Heart left ventricle (tissue), 16 donors: ENCODE data around the gene C11orf91. TPM values are rescaled to one million over a fixed set of nuclear protein-coding genes. Genes with fewer than 3 reads are reported as not detected.

Source experiments
- ATAC-seq, 4 donors: fragments of 200-7000 bp; cut with Tn5 transposase; one replicate each; pipeline ENCODE4 v1.9.1; 2020 to 2022; ENCODE audit warnings: moderate library complexity in 4 of 4, mild to moderate bottlenecking in 3 of 4, moderate number of reproducible peaks in 1 of 4
- DNase-seq, 5 donors: peaks; one replicate each; pipeline ENCODE4 v3.0.0-alpha.2; 2020
- H3K27ac ChIP-seq, 12 donors: fragments of 200-600 bp; sonication (generic) in 4 of 12; one replicate each; pipeline versions ENCODE4 v1.5.0 to v1.8.0; 2016 to 2022; ENCODE audit warnings: mild to moderate bottlenecking in 2 of 12
- H3K27me3 ChIP-seq, 9 donors: fragments of 200-600 bp; sonication (generic) in 2 of 9; one replicate each; pipeline versions ENCODE4 v1.5.1 to v1.8.0; 2016 to 2022; ENCODE audit warnings: mild to moderate bottlenecking in 3 of 9
- H3K36me3 ChIP-seq, 9 donors: fragments of 200-600 bp; sonication (generic) in 2 of 9; one replicate each; pipeline versions ENCODE4 v1.5.0 to v1.8.0; 2018 to 2022; ENCODE audit warnings: mild to moderate bottlenecking in 2 of 9
- H3K4me1 ChIP-seq, 12 donors: fragments of 200-600 bp; sonication (generic) in 4 of 12; one replicate each; pipeline versions ENCODE4 v1.5.0 to v1.8.0; 2016 to 2022; ENCODE audit warnings: mild to moderate bottlenecking in 3 of 12
- H3K4me3 ChIP-seq, 12 donors: fragments of 200-600 bp; sonication (generic) in 4 of 12; one replicate each; pipeline versions ENCODE4 v1.5.0 to v1.8.0; 2017 to 2022; ENCODE audit warnings: mild to moderate bottlenecking in 9 of 12, moderate library complexity in 4 of 12
- H3K9me3 ChIP-seq, 12 donors: fragments of 200-600 bp; sonication (generic) in 4 of 12; one replicate each; pipeline versions ENCODE4 v1.5.0 to v1.8.0; 2016 to 2022; ENCODE audit warnings: mild to moderate bottlenecking in 1 of 12
- POLR2A ChIP-seq, 2 donors: fragments of 450-650 bp; IDR thresholded peaks; one replicate each; pipeline ENCODE4 v1.6.1; 2017; ENCODE audit warnings: antibody characterized with exemption in 2 of 2, mild to moderate bottlenecking in 2 of 2, moderate library complexity in 2 of 2
- WGBS, 4 donors: extraction: QIAGEN DNeasy Blood & Tissue Kit in 2 of 4; methylation state at CpG; one replicate each; pipeline versions ENCODE4 v1.1.5 to v1.1.7; 2013 to 2018; 5-methylcytosine and 5-hydroxymethylcytosine counted together
- intact Hi-C, 10 donors: fragments of 100-400 bp; cut with DNase I; formaldehyde crosslinking; loops; one replicate each; pipeline versions ENCODE4 v1.11.1 to v1.14.2; 2022
- polyA plus RNA-seq, 2 donors: library from polyadenylated mRNA; stranded (reverse); fragments of 200-250 nt; gene quantifications; one replicate each; pipeline ENCODE4 v1.2.3, GENCODE V29; 2013
- total RNA-seq, 9 donors: library from RNA; depleted of rRNA in 2 of 9; stranded (reverse); fragments of >200 nt in 2 of 9; fragmentation: NEBNext Ultra II Directional in 3 of 9; extraction: Animal tissue kit (Norgen Biotek cat#: 25700) in 3 of 9; gene quantifications; one replicate each; pipeline versions ENCODE4 v1.1.0 to v1.2.4, GENCODE V29; 2016 to 2023
- TF ChIP-seq, protein P1 (sequence below), 12 donors: fragments of 200-600 bp; sonication (generic) in 4 of 12; IDR thresholded peaks; one replicate each; pipeline versions ENCODE4 v1.5.0 to v1.8.0; 2018 to 2022; ENCODE audit warnings: antibody characterized with exemption in 12 of 12, mild to moderate bottlenecking in 5 of 12
- donor health status: ischemic (EF 13 %, LVEDD 7.1; RV severe dilation, severe dysfunction).
- donor health status: healthy with polysubstance abuse.
- donor health status: DM: no; HTN: yes; CAD: no.
- donor health status: DM: no; HTN: no; CAD: no.
- donor health status: ischemic (EF 25% LVEDD 6.9; RV normal size, moderate dysfunction).
- donor health status: ischemic (EF 25% LVEDD 5.7; RV mildly dilated, moderate dysfunction).
- donor health status: healthy.
- donor health status: DM: yes; HTN: yes; CAD: no.
- donor health status: ischemic (EF 35%, LVEDD 5.7; RV mildly dilated, moderate dysfunction).
- donor health status: nonischemic (EF 11% LVEDD 7.7; RV severe dilation, severe dysfunction).
- donor health status: DM: yes; HTN: yes; CAD: no.
- donor health status: PGD.
- donor health status: ischemic (EF 29% LVEDD 5.4; RV normal size, mild dysfunction).
- donor health status: nonischemic (EF 23%, LVEDD 6.1; RV moderate dilation, normal function).

C11orf91 gene
- total and polyA plus RNA-seq, 11 donors: 0.56 to 1.00 (median 0.70) TPM; not detected in 7

DNA sequence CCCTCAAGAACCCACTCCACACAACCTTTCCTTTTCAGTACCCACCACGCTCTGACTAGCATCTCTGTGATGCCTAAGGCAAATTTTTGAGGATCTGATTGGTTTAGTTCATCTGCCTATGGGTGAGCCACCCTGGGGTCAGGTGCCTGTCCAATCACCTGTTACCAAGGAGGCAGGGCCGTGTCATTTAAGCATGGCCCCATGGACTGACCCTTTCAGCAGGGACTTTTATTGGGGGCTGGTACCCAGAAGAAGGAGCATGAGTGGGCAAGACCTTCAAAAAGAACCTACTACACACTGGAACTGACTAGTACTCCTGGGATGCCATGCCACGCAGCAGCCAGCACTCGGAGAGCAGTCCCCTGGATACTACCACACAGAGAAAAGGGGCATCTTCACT lies 28.4 kb downstream of the C11orf91 start:
- intact Hi-C loops: loop anchor here in 1 of 10 donors (5.0 kb wide), 1 partner anchor 305 kb away; no protein-coding TSS in a partner anchor
- no peak for ATAC-seq
- Histone ChIP-seq H3K27me3 (no peaks in the 10 kb centered on the region), H3K4me1 (no peaks in the 10 kb centered on the region), H3K9me3 (peaks cover 0 to 7% (median 0%) of the 10 kb centered on the region in 12 donors), H3K27ac (no peak overlapping the region), H3K36me3 (no peaks in the 10 kb centered on the region), H3K4me3 (no peak overlapping the region)
- no peak for DNase-seq
- WGBS, 4 donors: 88 to 96% (median 94%) methylated on average over 4 of the region's 4 CpGs
- no peak for TF ChIP-seq POLR2A (IDR thresholded peaks at IDR 0.05)
- TF ChIP-seq, protein P1, sequence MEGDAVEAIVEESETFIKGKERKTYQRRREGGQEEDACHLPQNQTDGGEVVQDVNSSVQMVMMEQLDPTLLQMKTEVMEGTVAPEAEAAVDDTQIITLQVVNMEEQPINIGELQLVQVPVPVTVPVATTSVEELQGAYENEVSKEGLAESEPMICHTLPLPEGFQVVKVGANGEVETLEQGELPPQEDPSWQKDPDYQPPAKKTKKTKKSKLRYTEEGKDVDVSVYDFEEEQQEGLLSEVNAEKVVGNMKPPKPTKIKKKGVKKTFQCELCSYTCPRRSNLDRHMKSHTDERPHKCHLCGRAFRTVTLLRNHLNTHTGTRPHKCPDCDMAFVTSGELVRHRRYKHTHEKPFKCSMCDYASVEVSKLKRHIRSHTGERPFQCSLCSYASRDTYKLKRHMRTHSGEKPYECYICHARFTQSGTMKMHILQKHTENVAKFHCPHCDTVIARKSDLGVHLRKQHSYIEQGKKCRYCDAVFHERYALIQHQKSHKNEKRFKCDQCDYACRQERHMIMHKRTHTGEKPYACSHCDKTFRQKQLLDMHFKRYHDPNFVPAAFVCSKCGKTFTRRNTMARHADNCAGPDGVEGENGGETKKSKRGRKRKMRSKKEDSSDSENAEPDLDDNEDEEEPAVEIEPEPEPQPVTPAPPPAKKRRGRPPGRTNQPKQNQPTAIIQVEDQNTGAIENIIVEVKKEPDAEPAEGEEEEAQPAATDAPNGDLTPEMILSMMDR (IDR thresholded peaks at IDR 0.05): no peak

DNA sequence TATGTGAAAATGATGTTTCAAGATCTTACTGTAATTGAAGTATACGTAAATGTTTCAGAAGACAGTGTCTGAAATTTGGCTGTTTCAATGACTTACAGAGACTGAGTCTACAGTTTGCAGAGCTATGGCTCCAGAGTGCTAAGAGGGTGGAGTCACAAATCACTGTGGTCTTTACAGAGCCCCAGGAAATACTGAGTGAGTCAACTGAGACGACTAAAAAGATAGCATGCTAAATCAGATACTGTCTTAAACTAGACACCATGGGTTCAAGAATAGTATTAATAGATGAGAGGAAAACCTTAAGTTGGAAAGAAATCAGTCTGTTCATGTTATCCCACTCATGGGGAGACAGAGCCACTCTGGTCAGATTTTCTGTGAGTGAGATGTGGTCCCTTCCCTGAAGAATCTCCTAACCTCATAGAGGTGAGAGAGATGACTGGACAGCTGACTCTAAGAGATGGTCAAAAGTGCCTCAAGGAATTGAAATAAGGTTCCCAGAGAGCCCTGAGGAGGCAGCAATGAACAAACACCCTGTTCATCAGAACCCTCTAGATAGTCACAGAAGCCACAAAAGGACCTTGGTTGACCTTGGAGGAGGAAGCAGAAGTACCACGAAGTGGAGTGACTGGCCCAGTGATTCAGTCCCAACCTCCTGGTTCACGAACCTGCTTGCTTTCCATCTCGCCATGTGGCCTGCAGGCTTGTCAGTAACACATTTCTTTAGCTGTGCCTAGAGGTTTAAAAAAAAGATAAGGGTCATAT lies 30.2 kb downstream of the C11orf91 start:
- Histone ChIP-seq H3K4me1 (no peaks in the 10 kb centered on the region), H3K4me3 (no peak overlapping the region), H3K27me3 (no peaks in the 10 kb centered on the region), H3K9me3 (no peaks in the 10 kb centered on the region), H3K36me3 (no peaks in the 10 kb centered on the region), H3K27ac (no peak overlapping the region)
- WGBS, 4 donors: 67 to 79% (median 76%) methylated on average over 5 of the region's 5 CpGs
- intact Hi-C loops: loop anchor here in 1 of 10 donors (5.0 kb wide), 1 partner anchor 303 kb away; no protein-coding TSS in a partner anchor
- TF ChIP-seq, protein P1 (IDR thresholded peaks at IDR 0.05): no peak
- no peak for ATAC-seq
- no peak for DNase-seq

DNA sequence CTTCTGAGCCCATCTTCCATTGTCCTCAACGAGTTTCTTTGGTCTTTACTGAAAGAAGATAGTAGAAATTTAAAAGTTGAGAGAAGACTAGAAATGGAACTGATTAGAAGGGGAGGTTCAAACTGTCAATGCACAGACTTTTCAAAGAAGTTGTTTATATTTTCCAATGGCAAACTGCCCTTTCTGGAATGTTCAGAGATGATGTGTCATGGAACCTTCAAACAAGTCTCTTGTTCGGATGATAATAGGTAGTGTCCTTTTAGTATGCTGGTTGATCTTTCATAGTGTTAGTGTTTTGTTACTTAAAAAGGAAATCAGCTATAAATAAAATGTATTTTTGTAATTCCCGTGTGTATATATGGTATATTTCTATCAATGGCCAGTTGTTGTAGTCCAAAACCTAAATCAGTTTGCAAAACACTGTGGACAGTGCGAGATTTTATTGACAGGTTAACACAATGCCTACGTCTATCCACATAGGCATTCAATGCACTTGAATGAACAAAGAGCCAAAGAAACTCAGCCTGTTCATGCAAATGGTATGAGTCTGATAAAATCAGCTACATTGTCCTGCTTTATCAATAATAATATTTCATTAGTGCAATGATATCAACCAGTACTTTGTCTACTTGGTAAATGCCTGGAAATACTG lies 30.9 kb downstream of the C11orf91 start:
- H3K4me3 ChIP-seq: no peak overlapping the region
- DNase-seq (no peak), ATAC-seq (no peak)
- intact Hi-C loops: loop anchor here in 1 of 10 donors (5.0 kb wide), 1 partner anchor 302 kb away; no protein-coding TSS in a partner anchor
- H3K36me3 ChIP-seq: no peaks in the 10 kb centered on the region
- no peak for TF ChIP-seq POLR2A (IDR thresholded peaks at IDR 0.05)
- TF ChIP-seq, protein P1 (IDR thresholded peaks at IDR 0.05): no peak
- H3K27me3 ChIP-seq: no peaks in the 10 kb centered on the region
- no peaks in the 10 kb centered on the region for H3K9me3 ChIP-seq
- H3K27ac ChIP-seq: no peak overlapping the region
- 88 to 93% (median 90%) methylated on average over 5 of the region's 5 CpGs for WGBS, 4 donors
- H3K4me1 ChIP-seq: no peaks in the 10 kb centered on the region

DNA sequence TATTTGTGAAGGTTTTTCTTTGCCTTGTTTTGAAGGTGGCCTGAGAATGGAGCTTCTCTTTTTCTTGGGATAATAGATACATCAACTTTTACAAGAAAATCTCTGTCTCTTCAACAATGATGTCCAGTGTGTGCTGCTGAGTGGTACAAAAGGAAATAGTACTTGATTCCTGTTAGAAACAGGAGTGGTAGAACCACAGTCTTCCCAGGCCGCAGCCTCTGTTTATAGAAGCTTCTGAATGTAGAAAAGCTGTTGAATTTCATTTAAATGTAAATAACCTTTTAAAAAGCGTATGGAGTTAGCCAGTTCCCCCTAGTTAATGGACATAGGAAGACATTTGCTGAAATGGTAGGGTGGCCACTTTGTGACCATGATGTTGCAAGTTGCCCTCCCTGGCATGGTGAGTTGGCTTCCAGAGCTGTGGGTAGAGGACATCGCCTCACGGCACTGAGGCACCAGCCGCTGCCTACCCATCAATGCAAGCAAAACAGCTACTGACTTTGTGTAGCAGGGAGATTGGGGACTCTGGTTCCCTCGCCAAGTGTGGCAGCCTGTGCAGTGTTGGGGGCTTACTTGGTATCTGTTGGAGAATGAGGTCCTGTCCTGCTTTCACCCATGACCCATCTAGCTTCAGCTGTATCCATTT lies 31.6 kb downstream of the C11orf91 start:
- H3K27ac ChIP-seq: no peak overlapping the region
- TF ChIP-seq, protein P1 (IDR thresholded peaks at IDR 0.05): no peak
- TF ChIP-seq POLR2A (IDR thresholded peaks at IDR 0.05): no peak
- intact Hi-C loops: no loop called here
- 95 to 98% (median 97%) methylated on average over 6 of the region's 6 CpGs for WGBS, 4 donors
- ATAC-seq (no peak), DNase-seq (no peak)
- H3K9me3 ChIP-seq: no peaks in the 10 kb centered on the region
- no peaks in the 10 kb centered on the region for H3K4me1 ChIP-seq
- H3K4me3 ChIP-seq: no peak overlapping the region
- H3K36me3 ChIP-seq: no peaks in the 10 kb centered on the region
- H3K27me3 ChIP-seq: no peaks in the 10 kb centered on the region
